Left hindlimb (tissue), 1 donor: ENCODE measurements around the gene NME7.
"Not testable (repeated sequence)": the region's sequence is repeated elsewhere in the genome, so short reads cannot be mapped to it uniquely, and the experiment has no call there.

Experiments
- DNase-seq: peaks from one replicate; pipeline ENCODE4 v3.0.0-alpha.2; 2018

The NME7 gene

GRCh38 chr1:169340882-169341281, 26.7 kb downstream of the NME7 start:
- DNase-seq = no peak

GRCh38 chr1:169339773-169340172, 27.8 kb downstream of the NME7 start:
- no peak for DNase-seq

- no peak for DNase-seq
Observed at GRCh38 chr1:169338617-169339016, 29.0 kb downstream of the NME7 start.

- DNase-seq = not testable (repeated sequence)
Observed at GRCh38 chr1:169336947-169337715, 30.5 kb downstream of the NME7 start.

GRCh38 chr1:169334727-169335126, 32.9 kb downstream of the NME7 start:
- not testable (repeated sequence) for DNase-seq

- no peak for DNase-seq
Observed at GRCh38 chr1:169330927-169331326, 36.7 kb downstream of the NME7 start.

GRCh38 chr1:169329383-169329782, 38.2 kb downstream of the NME7 start:
- DNase-seq = no peak

- DNase-seq = no peak
Observed at GRCh38 chr1:169327875-169328274, 39.7 kb downstream of the NME7 start.

- no peak for DNase-seq
Observed at GRCh38 chr1:169326956-169327268, 40.7 kb downstream of the NME7 start.

GRCh38 chr1:169326261-169326955, 41.2 kb downstream of the NME7 start:
- DNase-seq = no peak

GRCh38 chr1:169325117-169325516, 42.5 kb downstream of the NME7 start:
- DNase-seq = no peak

GRCh38 chr1:169322138-169322537, 45.5 kb downstream of the NME7 start:
- no peak for DNase-seq

- DNase-seq = no peak
Observed at GRCh38 chr1:169321539-169321938, 46.1 kb downstream of the NME7 start.

- DNase-seq = no peak
Observed at GRCh38 chr1:169318536-169319244, 48.9 kb downstream of the NME7 start.

GRCh38 chr1:169316556-169316955, 51.0 kb downstream of the NME7 start:
- DNase-seq = no peak

- DNase-seq = no peak
Observed at GRCh38 chr1:169312084-169312954, 55.3 kb downstream of the NME7 start.

GRCh38 chr1:169309178-169310166, 58.1 kb downstream of the NME7 start:
- DNase-seq = no peak

GRCh38 chr1:169308313-169309039, 59.1 kb downstream of the NME7 start:
- no peak for DNase-seq

GRCh38 chr1:169307176-169307575, 60.4 kb downstream of the NME7 start:
- no peak for DNase-seq

GRCh38 chr1:169305948-169306347, 61.6 kb downstream of the NME7 start:
- DNase-seq = no peak

- no peak for DNase-seq
Observed at GRCh38 chr1:169305356-169305755, 62.2 kb downstream of the NME7 start.
